Stimulated activated effector memory CD8-positive, alpha-beta T cell treated with anti-CD3 and anti-CD28 coated beads, Interleukin-12 subunit alpha, Interleukin-12 subunit beta, amount 100 ng/mL, for 72 hours (primary cell): ENCODE data around the gene GFER.
"Not testable (repeated sequence)": the region's sequence is repeated elsewhere in the genome, so short reads cannot be mapped to it uniquely, and the experiment has no call there.

Source experiments
- ATAC-seq: fragments of 150-1000 bp; cut with Tn5 transposase; 2 replicates; pipeline ENCODE4 v1.10.0; 2021
- DNase-seq, 2 donors: peaks; one replicate each; pipeline ENCODE4 v3.0.0; 2021 to 2022; ENCODE audit warnings: low spot score in 2 of 2
- H3K27ac Mint-ChIP-seq: one replicate; pipeline ENCODE4 v1.8.0; 2022; ENCODE audit warnings: mild to moderate bottlenecking, mixed read lengths
- H3K36me3 Mint-ChIP-seq: one replicate; pipeline ENCODE4 v1.8.0; 2022; ENCODE audit warnings: mild to moderate bottlenecking, mixed read lengths
- H3K4me1 Mint-ChIP-seq: one replicate; pipeline ENCODE4 v1.8.0; 2022; ENCODE audit warnings: mixed read lengths
- H3K4me3 Mint-ChIP-seq: one replicate; pipeline ENCODE4 v1.8.0; 2022; ENCODE audit warnings: mild to moderate bottlenecking, mixed read lengths
- H3K9me3 Mint-ChIP-seq: one replicate; pipeline ENCODE4 v1.8.0; 2022; ENCODE audit warnings: mixed read lengths

Gene GFER

DNA sequence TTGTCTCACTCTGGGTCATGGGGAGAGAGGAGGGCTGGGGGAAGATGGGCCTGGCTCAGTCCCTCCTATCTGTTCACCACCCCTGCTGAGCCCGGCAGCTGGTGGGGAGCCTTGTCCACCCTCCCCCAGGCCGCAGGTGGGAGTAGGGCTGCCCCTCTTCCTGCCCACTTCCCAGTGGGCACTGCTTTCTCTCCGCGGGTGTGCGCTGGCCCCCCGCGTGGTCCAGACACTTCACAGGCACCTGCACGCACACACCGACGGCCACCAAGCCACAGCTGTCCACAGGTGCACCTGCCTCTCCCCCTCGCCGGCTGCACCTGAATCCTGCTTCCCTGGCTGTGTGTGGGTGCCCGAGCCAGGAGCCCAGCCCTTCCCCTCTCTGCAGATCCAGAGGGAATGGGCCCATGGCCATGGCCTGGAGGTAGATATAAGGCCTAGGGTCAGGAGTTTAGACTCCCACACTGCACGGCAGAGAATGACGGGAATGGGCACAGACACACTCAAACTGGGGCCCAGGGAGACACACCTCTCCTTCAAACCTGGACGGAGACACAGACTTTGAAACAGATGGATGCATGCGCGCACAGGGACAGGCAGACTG lies 44.7 kb downstream of the GFER start:
- H3K9me3 Mint-ChIP-seq, result no peaks in the 10 kb centered on the region
- no peak for DNase-seq
- H3K4me1 Mint-ChIP-seq, result peaks cover 17% of the 10 kb centered on the region
- ATAC-seq, result no peak
- no peak overlapping the region for H3K27ac Mint-ChIP-seq
- no peaks in the 10 kb centered on the region for H3K36me3 Mint-ChIP-seq
- no peak overlapping the region for H3K4me3 Mint-ChIP-seq

- ATAC-seq (no peak), DNase-seq (no peak)
- Mint-ChIP-seq H3K4me1 (peaks cover 17% of the 10 kb centered on the region), H3K27ac (no peak overlapping the region), H3K36me3 (no peaks in the 10 kb centered on the region), H3K9me3 (no peaks in the 10 kb centered on the region), H3K4me3 (no peak overlapping the region)
These were observed 45.4 kb downstream of the GFER start for GRCh38 chr16:2029350-2029749.

DNA sequence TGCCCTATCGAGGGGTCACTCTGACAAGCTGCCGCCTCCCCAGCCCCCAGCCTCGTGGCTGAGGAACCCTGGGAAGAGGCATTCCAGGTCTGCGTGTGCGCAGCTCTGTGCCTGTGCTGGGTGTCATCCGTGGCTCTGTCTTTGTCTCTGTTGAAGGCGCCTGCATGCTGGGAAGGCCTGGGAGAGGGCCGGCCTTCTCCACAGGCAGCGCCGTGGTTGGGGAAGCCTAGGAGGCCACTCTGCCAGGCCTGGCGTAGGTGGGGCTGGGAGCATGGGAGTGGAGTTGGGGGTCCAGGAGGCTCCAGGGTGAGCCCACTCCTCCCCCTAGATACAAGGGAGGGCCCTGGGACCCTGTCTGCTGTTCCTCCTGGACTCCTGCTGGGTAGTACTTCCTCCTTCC lies 46.0 kb downstream of the GFER start:
- ATAC-seq (no peak), DNase-seq (no peak)
- Mint-ChIP-seq H3K36me3 (no peaks in the 10 kb centered on the region), H3K4me1 (peaks cover 17% of the 10 kb centered on the region), H3K4me3 (no peak overlapping the region), H3K27ac (no peak overlapping the region), H3K9me3 (no peaks in the 10 kb centered on the region)

GRCh38 chr16:2031081-2031577 lies 47.1 kb downstream of the GFER start:
- DNase-seq (no peak), ATAC-seq (no peak)
- Mint-ChIP-seq H3K36me3 (no peaks in the 10 kb centered on the region), H3K27ac (peak overlapping the region; percentile 78), H3K4me1 (peaks cover 10% of the 10 kb centered on the region), H3K4me3 (no peak overlapping the region), H3K9me3 (no peaks in the 10 kb centered on the region)

DNA sequence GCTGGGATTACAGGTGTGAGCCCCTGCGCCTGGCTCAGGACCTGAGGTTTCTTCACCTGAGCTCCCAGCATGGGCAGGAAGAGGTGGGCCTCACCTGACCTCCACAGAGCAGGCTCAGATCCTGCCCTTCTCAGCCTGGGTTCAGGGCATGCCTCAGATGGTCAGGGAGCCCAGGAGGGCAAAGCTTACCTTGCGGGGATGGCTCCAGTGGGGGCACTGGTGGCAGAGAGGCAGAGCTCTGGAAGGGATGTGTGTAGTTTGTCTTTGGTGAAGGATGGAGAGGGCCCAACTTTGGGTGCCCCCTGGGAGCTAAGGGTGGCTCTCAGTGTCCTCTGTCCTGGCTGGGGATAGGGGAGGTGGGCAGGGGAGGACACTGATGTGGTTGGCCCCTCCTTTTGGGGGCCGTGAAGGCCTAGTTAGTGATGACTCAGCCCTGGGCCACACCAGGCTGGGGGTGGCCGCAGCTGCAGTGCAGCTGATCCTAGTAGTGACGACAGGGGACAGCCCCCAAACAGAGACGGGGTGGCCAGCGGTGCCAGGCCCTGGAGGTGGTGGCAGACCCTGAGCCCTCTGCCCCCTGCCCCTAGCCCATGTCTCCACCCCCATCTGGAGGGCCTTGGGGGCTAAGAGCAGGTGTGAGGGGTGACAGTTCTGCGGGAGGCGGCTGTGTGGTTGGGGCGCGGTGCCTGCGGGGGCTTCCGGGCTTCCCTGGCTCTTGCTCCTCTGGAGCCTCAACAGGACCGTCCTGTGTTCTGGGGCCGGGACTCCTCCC lies 48.5 kb downstream of the GFER start:
- Mint-ChIP-seq H3K4me1 (peaks cover 8% of the 10 kb centered on the region), H3K4me3 (no peak overlapping the region)

GRCh38 chr16:2033057-2033908 lies 49.3 kb downstream of the GFER start:
- Mint-ChIP-seq H3K4me3 (no peak overlapping the region), H3K36me3 (no peaks in the 10 kb centered on the region), H3K9me3 (no peaks in the 10 kb centered on the region), H3K27ac (no peak overlapping the region), H3K4me1 (peaks cover 6% of the 10 kb centered on the region)
- DNase-seq (no peak), ATAC-seq (peak; percentile 5)

More for the DNA sequence above, 48.5 kb downstream of the GFER start:
- ATAC-seq (no peak), DNase-seq (no peak)
- H3K27ac Mint-ChIP-seq, result peak overlapping the region; percentile 78
- H3K36me3 Mint-ChIP-seq, result no peaks in the 10 kb centered on the region
- no peaks in the 10 kb centered on the region for H3K9me3 Mint-ChIP-seq

- not testable (repeated sequence) for ATAC-seq, DNase-seq, H3K9me3 Mint-ChIP-seq, H3K36me3 Mint-ChIP-seq, H3K4me1 Mint-ChIP-seq, H3K27ac Mint-ChIP-seq, H3K4me3 Mint-ChIP-seq
These were observed 50.1 kb downstream of the GFER start for GRCh38 chr16:2033909-2034695.

DNA sequence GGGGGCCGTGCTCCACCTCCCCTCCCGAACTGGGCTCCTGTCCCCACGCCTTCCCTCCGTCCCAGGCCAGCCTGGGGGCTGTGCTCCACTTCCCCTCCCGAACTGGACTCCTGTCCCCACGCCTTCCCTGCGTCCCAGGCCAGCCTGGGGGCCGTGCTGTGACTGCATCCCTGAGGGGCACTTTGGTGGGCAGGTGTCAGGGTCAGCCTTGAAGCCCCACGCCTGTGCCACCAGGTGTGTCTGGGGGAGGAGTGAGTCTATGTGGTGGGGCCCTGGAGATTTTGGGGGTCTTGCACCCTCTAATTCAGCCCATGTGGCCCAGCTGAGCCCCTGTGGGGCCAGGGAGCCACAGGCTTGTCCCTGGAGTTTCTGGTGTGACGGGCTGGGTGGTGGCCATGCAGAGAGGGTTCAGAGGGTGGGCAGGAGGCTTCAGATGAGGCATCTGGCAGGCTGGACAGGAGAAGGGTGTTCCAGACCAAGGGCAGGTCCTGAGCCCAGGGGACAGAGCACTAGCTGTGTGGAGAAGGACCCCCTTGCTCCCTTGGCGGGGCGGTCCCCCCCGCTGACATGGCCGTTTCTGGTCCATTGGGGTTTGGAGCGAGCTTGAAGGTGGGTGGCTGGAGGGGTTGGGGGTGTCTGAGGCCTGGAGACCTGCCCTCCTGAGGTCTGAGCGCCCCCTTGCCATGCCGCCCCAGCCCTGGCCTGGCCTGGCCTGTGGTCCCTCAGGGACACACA lies 50.9 kb downstream of the GFER start:
- no peak for DNase-seq
- no peak overlapping the region for H3K27ac Mint-ChIP-seq
- ATAC-seq, result no peak
- H3K4me1 Mint-ChIP-seq, result peaks cover 6% of the 10 kb centered on the region
- H3K4me3 Mint-ChIP-seq, result no peak overlapping the region
- no peaks in the 10 kb centered on the region for H3K9me3 Mint-ChIP-seq
- no peaks in the 10 kb centered on the region for H3K36me3 Mint-ChIP-seq

DNA sequence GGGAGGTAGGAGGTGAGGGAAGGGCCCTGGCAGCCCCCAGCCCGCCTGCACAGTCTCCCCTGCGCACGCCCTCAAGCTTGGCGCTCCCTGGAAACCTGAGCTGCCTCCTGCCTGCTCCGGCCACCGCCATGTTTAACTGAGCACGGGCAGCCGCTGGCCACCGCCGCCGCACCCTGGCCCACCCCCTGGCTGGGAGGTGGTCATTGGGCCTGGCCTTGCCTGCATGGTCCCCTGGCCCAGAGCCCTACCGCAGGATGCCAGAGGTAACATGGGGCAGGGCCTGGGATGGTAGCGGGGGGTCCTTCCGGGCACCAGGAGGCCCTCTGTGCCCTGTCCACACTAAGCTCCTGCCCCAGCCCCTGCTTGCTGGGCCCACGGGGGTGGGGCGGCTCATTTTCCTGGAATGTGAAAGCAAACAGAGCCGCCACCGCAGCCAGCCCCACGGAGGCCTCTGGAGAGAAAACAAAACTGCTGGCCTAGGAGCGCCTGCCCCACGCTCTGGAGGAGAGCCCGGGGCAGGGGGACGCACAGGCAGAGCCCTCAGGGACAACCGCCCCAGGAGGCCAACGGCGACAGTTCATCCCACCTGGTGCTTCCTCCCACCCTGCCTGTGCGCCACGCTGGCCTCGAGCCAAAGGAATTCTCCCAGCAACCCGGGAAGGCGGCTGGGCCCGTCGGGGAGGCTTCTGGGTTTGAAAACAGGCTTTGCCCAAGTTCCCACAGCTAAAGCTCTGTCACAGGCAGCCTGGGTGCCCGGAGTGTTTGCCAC lies 51.6 kb downstream of the GFER start:
- no peak for DNase-seq
- Mint-ChIP-seq H3K27ac (no peak overlapping the region), H3K4me3 (no peak overlapping the region), H3K36me3 (no peaks in the 10 kb centered on the region), H3K9me3 (no peaks in the 10 kb centered on the region), H3K4me1 (peaks cover 6% of the 10 kb centered on the region)
- no peak for ATAC-seq

GRCh38 chr16:2036200-2036966 lies 52.4 kb downstream of the GFER start:
- Mint-ChIP-seq H3K36me3 (no peaks in the 10 kb centered on the region), H3K4me3 (no peak overlapping the region), H3K9me3 (no peaks in the 10 kb centered on the region), H3K27ac (no peak overlapping the region), H3K4me1 (peaks cover 6% of the 10 kb centered on the region)
- no peak for ATAC-seq
- DNase-seq, result no peak

GRCh38 chr16:2037115-2037514 lies 53.1 kb downstream of the GFER start:
- Mint-ChIP-seq H3K4me1 (peaks cover 5% of the 10 kb centered on the region), H3K36me3 (no peaks in the 10 kb centered on the region), H3K9me3 (no peaks in the 10 kb centered on the region), H3K27ac (no peak overlapping the region), H3K4me3 (no peak overlapping the region)
- ATAC-seq, result no peak
- no peak for DNase-seq
